Measurements from ENCODE around the gene TSR2. TPM values are rescaled to one million over a fixed set of nuclear protein-coding genes. Genes with fewer than 3 reads are reported as not detected.

Gene TSR2
- total RNA-seq = 10 to 100 TPM; 50.5 to 53.4 TPM

- Mint-ChIP-seq H3K36me3 (peaks cover 13% of the 10 kb centered on the region), H3K9me3 (no peaks in the 10 kb centered on the region), H3K4me1 (peaks cover 20% of the 10 kb centered on the region), H3K27ac (peak within 1 kb of the TSS; percentile 88), H3K27me3 (no peaks in the 10 kb centered on the region), H3K4me3 (peak within 1 kb of the TSS; percentile 91)
- peak; percentile 80 for DNase-seq
Measured at GRCh38 chrX:54439960-54440871, at the start of gene TSR2. Gene TSR2, plus strand, starts transcription at chrX:54440404. Its CDS starts 18 bp downstream, at chrX:54440422.

GRCh38 chrX:54397113-54397512 is 43.1 kb upstream of the TSR2 start:
- peaks cover 4% of the 10 kb centered on the region for H3K27me3 Mint-ChIP-seq
- no peak overlapping the region for H3K27ac Mint-ChIP-seq
- no peak overlapping the region for H3K4me3 Mint-ChIP-seq
- H3K4me1 Mint-ChIP-seq = no peaks in the 10 kb centered on the region
- H3K9me3 Mint-ChIP-seq = no peaks in the 10 kb centered on the region
- DNase-seq = no peak
- H3K36me3 Mint-ChIP-seq = no peaks in the 10 kb centered on the region

GRCh38 chrX:54407266-54407665 is 32.9 kb upstream of the TSR2 start:
- no peaks in the 10 kb centered on the region for H3K9me3 Mint-ChIP-seq
- peaks cover 15% of the 10 kb centered on the region for H3K4me1 Mint-ChIP-seq
- no peaks in the 10 kb centered on the region for H3K36me3 Mint-ChIP-seq
- H3K4me3 Mint-ChIP-seq = no peak overlapping the region
- DNase-seq = no peak
- peaks cover 16% of the 10 kb centered on the region for H3K27me3 Mint-ChIP-seq
- H3K27ac Mint-ChIP-seq = no peak overlapping the region

- no peak overlapping the region for H3K27ac Mint-ChIP-seq
- peaks cover 23% of the 10 kb centered on the region for H3K4me1 Mint-ChIP-seq
- no peak overlapping the region for H3K4me3 Mint-ChIP-seq
- no peaks in the 10 kb centered on the region for H3K9me3 Mint-ChIP-seq
- no peak for DNase-seq
- no peaks in the 10 kb centered on the region for H3K36me3 Mint-ChIP-seq
- peaks cover 18% of the 10 kb centered on the region for H3K27me3 Mint-ChIP-seq
Measured at GRCh38 chrX:54411732-54412131, 28.5 kb upstream of the TSR2 start.

GRCh38 chrX:54413753-54414152 is 26.5 kb upstream of the TSR2 start:
- Mint-ChIP-seq H3K4me3 (no peak overlapping the region), H3K27me3 (peaks cover 28% of the 10 kb centered on the region), H3K36me3 (no peaks in the 10 kb centered on the region), H3K9me3 (no peaks in the 10 kb centered on the region), H3K4me1 (peaks cover 22% of the 10 kb centered on the region), H3K27ac (no peak overlapping the region)
- no peak for DNase-seq

- Mint-ChIP-seq H3K27me3 (peaks cover 43% of the 10 kb centered on the region), H3K36me3 (no peaks in the 10 kb centered on the region)
Measured at GRCh38 chrX:54415534-54416350, 24.5 kb upstream of the TSR2 start.

GRCh38 chrX:54416965-54417364 is 23.2 kb upstream of the TSR2 start:
- Mint-ChIP-seq H3K4me3 (no peak overlapping the region), H3K9me3 (no peaks in the 10 kb centered on the region), H3K27ac (no peak overlapping the region), H3K27me3 (peaks cover 44% of the 10 kb centered on the region), H3K4me1 (peaks cover 11% of the 10 kb centered on the region), H3K36me3 (no peaks in the 10 kb centered on the region)
- no peak for DNase-seq

More at GRCh38 chrX:54415534-54416350, 24.5 kb upstream of the TSR2 start:
- no peak overlapping the region for H3K27ac Mint-ChIP-seq
- DNase-seq = no peak
- H3K4me1 Mint-ChIP-seq = peaks cover 15% of the 10 kb centered on the region
- H3K9me3 Mint-ChIP-seq = no peaks in the 10 kb centered on the region
- no peak overlapping the region for H3K4me3 Mint-ChIP-seq

GRCh38 chrX:54419559-54420302 is 20.5 kb upstream of the TSR2 start:
- H3K4me3 Mint-ChIP-seq = no peak overlapping the region
- DNase-seq = no peak
- peaks cover 5% of the 10 kb centered on the region for H3K4me1 Mint-ChIP-seq
- H3K36me3 Mint-ChIP-seq = no peaks in the 10 kb centered on the region
- peaks cover 44% of the 10 kb centered on the region for H3K27me3 Mint-ChIP-seq
- H3K27ac Mint-ChIP-seq = no peak overlapping the region
- no peaks in the 10 kb centered on the region for H3K9me3 Mint-ChIP-seq

GRCh38 chrX:54422168-54422567 is 18.0 kb upstream of the TSR2 start:
- no peaks in the 10 kb centered on the region for H3K4me1 Mint-ChIP-seq
- no peak overlapping the region for H3K27ac Mint-ChIP-seq
- DNase-seq = no peak
- H3K36me3 Mint-ChIP-seq = no peaks in the 10 kb centered on the region
- H3K9me3 Mint-ChIP-seq = no peaks in the 10 kb centered on the region
- no peak overlapping the region for H3K4me3 Mint-ChIP-seq
- H3K27me3 Mint-ChIP-seq = peaks cover 28% of the 10 kb centered on the region

- DNase-seq = no peak
- Mint-ChIP-seq H3K36me3 (no peaks in the 10 kb centered on the region), H3K27me3 (peaks cover 19% of the 10 kb centered on the region), H3K4me1 (no peaks in the 10 kb centered on the region), H3K4me3 (no peak overlapping the region), H3K9me3 (no peaks in the 10 kb centered on the region), H3K27ac (no peak overlapping the region)
Measured at GRCh38 chrX:54423161-54423888, 16.9 kb upstream of the TSR2 start.

- H3K36me3 Mint-ChIP-seq = no peaks in the 10 kb centered on the region
- H3K4me3 Mint-ChIP-seq = no peak overlapping the region
- no peaks in the 10 kb centered on the region for H3K4me1 Mint-ChIP-seq
- no peaks in the 10 kb centered on the region for H3K27me3 Mint-ChIP-seq
- no peak overlapping the region for H3K27ac Mint-ChIP-seq
- H3K9me3 Mint-ChIP-seq = no peaks in the 10 kb centered on the region
- DNase-seq = no peak
Measured at GRCh38 chrX:54427837-54428424, 12.3 kb upstream of the TSR2 start.

- Mint-ChIP-seq H3K27me3 (no peaks in the 10 kb centered on the region), H3K9me3 (no peaks in the 10 kb centered on the region), H3K27ac (no peak overlapping the region), H3K36me3 (no peaks in the 10 kb centered on the region), H3K4me1 (no peaks in the 10 kb centered on the region), H3K4me3 (no peak overlapping the region)
- no peak for DNase-seq
Measured at GRCh38 chrX:54430519-54430918, 9.7 kb upstream of the TSR2 start.

GRCh38 chrX:54435121-54435520 is 5.1 kb upstream of the TSR2 start:
- Mint-ChIP-seq H3K4me1 (no peaks in the 10 kb centered on the region), H3K27me3 (no peaks in the 10 kb centered on the region), H3K27ac (no peak overlapping the region), H3K36me3 (no peaks in the 10 kb centered on the region), H3K9me3 (no peaks in the 10 kb centered on the region), H3K4me3 (no peak overlapping the region)
- DNase-seq = no peak

GRCh38 chrX:54442790-54443189 is 2.6 kb downstream of the TSR2 start:
- Mint-ChIP-seq H3K4me3 (no peak overlapping the region), H3K27me3 (no peaks in the 10 kb centered on the region), H3K27ac (peak overlapping the region; percentile 8), H3K4me1 (peaks cover 20% of the 10 kb centered on the region), H3K36me3 (peaks cover 13% of the 10 kb centered on the region), H3K9me3 (no peaks in the 10 kb centered on the region)
- DNase-seq = no peak

Data from activated naive CD8-positive, alpha-beta T cell treated with anti-CD3 and anti-CD28 coated beads for 36 hours (primary cell).